NK-92 treated with Interleukin-12 subunit alpha and Interleukin-12 subunit beta, amount 100 ng/mL, for 24 hours (cell line): ENCODE results near the gene RECQL5.
"Not testable (repeated sequence)": the region's sequence is repeated elsewhere in the genome, so short reads cannot be mapped to it uniquely, and the experiment has no call there.

ENCODE experiments used
- DNase-seq: peaks from one replicate; lab custom pipeline; 2025; lab: John Stamatoyannopoulos, UW

Gene RECQL5

DNA sequence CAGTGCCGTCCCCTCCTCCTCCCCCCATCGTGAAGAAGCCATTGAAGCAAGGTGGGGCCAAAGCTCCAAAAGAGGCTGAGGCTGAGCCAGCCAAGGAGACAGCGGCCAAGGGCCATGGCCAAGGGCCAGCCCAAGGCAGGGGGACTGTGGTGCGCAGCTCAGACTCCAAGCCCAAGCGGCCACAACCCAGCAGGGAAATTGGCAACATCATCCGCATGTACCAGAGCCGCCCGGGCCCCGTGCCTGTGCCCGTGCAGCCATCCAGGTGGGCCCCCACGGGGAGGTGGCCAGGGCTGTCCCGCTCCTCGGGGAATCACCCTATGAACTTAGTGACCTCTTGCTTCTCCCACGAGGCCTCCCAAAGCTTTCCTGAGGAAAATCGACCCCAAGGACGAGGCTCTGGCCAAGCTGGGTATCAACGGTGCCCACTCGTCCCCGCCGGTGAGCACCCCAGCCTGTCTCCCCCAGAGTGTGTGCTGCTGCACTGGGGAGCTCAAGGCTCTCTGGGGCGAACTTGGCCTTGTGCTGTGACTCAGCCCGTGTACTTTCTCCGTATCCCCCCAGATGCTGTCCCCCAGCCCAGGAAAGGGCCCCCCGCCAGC is 50.3 kb downstream of the RECQL5 start:
- DNase-seq, result no peak

GRCh38 chr17:75615301-75615700 is 51.7 kb downstream of the RECQL5 start:
- DNase-seq, result no peak

- DNase-seq, result no peak
Measured at GRCh38 chr17:75614556-75615270, 52.2 kb downstream of the RECQL5 start.

DNA sequence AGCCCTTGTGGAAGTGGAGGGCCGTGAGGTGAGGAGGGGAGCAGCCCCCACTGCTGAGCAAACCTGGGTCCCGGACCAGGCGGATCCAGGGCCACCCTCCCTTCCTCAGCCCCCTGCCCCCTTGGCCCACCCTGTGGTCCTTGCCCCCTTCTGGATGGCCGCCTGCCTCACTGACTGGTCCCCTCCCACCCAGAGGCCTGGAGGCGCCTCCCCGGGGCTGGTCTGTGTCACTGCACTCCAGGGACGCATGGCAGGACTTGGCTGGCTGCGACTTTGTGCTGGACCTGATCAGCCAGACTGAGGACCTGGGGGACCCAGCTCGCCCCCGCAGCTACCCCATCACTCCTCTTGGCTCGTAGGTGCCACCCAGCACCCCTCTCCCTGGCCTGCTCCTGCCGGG is 52.9 kb downstream of the RECQL5 start:
- no peak for DNase-seq

DNA sequence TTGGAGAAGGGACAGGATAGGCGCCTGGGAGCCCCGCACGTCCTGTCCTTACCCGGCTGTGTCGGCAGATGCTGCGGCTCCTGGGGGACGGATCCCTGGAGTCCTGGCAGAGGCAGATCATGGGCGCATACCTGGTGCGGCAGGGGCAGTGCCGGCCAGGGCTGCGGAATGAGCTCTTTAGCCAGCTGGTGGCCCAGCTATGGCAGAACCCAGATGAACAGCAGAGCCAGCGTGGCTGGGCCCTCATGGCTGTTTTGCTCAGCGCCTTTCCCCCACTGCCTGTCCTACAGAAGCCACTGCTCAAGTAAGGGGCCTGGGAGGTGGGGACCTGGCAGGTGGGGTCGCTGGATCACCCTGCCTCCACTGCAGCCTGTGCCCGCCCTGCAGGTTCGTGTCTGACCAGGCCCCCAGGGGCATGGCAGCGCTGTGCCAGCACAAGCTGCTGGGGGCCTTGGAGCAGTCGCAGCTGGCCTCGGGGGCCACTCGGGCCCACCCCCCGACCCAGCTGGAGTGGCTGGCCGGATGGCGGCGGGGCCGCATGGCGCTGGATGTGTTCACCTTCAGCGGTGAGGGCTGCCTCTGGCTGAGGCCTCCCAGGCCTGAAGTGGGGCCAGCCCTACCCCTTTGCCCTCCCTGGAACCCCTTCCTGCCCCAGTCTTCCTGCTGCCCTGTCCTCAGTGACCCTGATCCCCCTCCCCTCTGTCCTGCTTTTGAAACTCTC is 53.9 kb downstream of the RECQL5 start:
- no peak for DNase-seq

- no peak for DNase-seq
Measured at GRCh38 chr17:75611851-75612429, 55.0 kb downstream of the RECQL5 start.

GRCh38 chr17:75610103-75610984 is 56.6 kb downstream of the RECQL5 start:
- DNase-seq, result no peak

GRCh38 chr17:75607086-75607485 is 59.9 kb downstream of the RECQL5 start:
- DNase-seq, result no peak

- DNase-seq, result no peak
Measured at GRCh38 chr17:75605790-75606189, 61.2 kb downstream of the RECQL5 start.

- DNase-seq, result no peak
Measured at GRCh38 chr17:75604034-75604695, 62.8 kb downstream of the RECQL5 start.

GRCh38 chr17:75603123-75603522 is 63.8 kb downstream of the RECQL5 start:
- DNase-seq, result no peak

DNA sequence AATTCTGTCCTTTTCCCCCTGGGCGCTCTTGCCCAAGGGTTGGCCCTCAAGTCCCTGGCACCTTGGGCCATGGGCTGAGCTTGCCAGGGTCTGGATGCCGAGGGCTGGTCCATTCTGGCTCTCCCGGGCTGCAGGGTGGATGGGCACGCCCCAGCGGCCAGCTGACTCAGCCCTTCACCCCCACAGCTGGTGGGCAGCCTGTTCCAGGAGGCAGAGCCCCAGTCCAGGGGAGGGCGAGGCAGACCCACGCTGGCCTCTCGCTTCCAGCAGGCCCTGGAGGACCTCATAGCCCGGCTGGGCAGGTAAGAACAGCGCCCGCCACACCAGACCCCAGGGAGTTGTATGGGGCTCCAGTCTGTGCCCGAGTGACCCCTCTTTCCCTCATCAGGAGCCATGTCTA is 64.3 kb downstream of the RECQL5 start:
- DNase-seq, result no peak

- no peak for DNase-seq
Measured at GRCh38 chr17:75601057-75601987, 65.6 kb downstream of the RECQL5 start.

- DNase-seq, result no peak
Measured at GRCh38 chr17:75596320-75597087, 70.5 kb downstream of the RECQL5 start.

- no peak for DNase-seq
Measured at GRCh38 chr17:75595920-75596313, 71.0 kb downstream of the RECQL5 start.

DNA sequence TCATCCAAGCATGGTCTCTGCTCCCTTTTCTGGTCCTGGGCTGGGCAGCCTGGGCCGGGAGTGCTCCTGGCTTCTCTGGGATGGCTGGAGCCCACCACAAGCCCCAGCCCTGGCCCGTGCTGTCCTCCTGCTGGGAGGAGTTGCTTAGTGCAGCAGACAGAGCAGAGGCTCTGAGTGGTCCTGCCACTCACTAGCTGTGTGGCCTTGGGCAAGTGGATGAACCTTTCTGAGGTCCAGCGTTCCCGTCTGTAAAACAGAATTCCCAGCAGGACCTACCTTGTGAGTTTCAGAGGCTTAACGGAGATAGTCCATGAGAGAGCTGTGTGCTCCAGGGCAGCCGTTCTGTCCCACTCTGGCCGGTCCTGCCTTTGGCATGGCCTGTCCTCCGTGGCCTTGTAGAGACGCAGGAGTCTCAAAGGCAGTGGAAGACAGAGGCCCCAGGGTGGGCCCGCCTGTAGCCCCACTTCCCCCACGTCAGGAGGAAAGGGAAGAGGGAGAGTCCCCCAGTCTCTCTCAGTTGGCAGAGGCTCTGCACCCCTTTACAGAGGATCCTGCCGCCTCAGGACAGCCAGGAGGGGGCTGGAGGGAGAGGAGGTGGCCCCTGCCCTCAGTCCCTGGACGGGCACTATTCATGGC is 71.6 kb downstream of the RECQL5 start:
- DNase-seq, result no peak

DNA sequence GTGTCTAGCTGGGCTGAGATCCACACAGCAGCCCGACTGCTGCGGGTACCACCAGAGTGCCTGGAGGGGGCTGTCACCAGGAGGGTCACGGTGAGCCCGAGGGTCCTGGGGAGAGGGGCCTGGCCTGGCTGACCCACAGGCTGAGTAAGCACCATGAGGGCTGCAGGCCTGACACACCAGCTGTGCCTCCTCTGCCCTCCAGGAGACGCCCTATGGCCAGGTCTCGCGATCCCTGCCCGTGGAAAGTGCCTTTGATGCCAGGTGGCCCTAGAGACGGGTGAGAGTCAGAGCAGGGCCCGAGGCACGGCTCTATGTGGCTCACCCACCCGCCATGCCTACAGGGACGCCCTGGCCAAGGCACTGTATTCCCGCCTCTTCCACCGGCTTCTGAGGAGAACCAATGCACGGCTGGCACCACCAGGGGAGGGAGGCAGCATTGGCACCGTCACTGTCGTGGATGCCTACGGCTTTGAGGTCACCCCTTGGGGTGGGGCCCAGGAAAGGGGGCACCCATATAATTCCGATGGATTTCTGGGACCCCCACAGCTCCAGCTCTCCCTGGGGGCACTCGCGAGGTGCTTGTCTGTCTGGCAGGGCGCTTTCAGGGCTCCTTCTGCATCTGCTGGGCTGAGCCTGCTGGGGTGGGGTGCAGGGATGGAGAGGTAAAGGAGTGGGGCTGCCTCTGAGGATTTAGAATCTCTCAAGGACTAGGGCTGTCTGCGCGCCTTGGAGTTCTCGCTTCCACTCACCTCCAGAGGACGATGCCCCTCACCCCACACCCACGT is 72.3 kb downstream of the RECQL5 start:
- DNase-seq, result no peak

DNA sequence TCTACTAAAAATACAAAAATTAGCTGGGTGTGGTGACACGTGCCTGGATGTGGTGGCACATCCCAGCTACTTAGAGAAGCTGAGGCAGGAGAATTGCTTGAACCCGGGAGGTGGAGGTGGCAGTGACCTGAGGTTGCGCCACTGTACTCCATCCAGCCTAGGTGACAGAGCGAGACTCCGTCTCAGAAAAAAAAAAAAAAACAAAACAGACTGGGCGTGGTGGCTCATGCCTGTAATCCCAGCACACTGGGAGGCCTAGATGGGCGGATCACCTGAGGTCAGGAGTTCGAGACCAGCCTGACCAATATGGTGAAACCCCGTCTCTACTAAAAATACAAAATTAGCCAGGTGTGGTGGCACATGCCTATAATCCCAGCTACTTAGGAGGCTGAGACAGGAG is 73.5 kb downstream of the RECQL5 start:
- not testable (repeated sequence) for DNase-seq
